ENCODE data around the gene PFKP. TPM values are rescaled to one million over a fixed set of nuclear protein-coding genes. Genes with fewer than 3 reads are reported as not detected.

PFKP gene
- total RNA-seq, 4 donors from 2014 or later = 56.6 to 154 (median 115) TPM

GRCh38 chr10:3180355-3181025, 113.1 kb downstream of the PFKP start:
- 89 to 90% methylated on average over 6 of the region's 6 CpGs for WGBS, 2 donors
- intact Hi-C loops (cut with DNase I) = no loop called here
- H3K36me3 ChIP-seq = no peaks in the 10 kb centered on the region
- TF ChIP-seq, protein P1, sequence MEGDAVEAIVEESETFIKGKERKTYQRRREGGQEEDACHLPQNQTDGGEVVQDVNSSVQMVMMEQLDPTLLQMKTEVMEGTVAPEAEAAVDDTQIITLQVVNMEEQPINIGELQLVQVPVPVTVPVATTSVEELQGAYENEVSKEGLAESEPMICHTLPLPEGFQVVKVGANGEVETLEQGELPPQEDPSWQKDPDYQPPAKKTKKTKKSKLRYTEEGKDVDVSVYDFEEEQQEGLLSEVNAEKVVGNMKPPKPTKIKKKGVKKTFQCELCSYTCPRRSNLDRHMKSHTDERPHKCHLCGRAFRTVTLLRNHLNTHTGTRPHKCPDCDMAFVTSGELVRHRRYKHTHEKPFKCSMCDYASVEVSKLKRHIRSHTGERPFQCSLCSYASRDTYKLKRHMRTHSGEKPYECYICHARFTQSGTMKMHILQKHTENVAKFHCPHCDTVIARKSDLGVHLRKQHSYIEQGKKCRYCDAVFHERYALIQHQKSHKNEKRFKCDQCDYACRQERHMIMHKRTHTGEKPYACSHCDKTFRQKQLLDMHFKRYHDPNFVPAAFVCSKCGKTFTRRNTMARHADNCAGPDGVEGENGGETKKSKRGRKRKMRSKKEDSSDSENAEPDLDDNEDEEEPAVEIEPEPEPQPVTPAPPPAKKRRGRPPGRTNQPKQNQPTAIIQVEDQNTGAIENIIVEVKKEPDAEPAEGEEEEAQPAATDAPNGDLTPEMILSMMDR (IDR thresholded peaks at IDR 0.05) = no peak
- no peak for TF ChIP-seq POLR2A (IDR thresholded peaks at IDR 0.05)
- no peak for DNase-seq
- H3K27me3 ChIP-seq = no peaks in the 10 kb centered on the region
- H3K4me1 ChIP-seq = no peaks in the 10 kb centered on the region
- H3K4me3 ChIP-seq (replicated peaks in 1 of 3) = no peak overlapping the region
- no peaks in the 10 kb centered on the region for H3K9me3 ChIP-seq
- no peak overlapping the region for H3K27ac ChIP-seq

DNA sequence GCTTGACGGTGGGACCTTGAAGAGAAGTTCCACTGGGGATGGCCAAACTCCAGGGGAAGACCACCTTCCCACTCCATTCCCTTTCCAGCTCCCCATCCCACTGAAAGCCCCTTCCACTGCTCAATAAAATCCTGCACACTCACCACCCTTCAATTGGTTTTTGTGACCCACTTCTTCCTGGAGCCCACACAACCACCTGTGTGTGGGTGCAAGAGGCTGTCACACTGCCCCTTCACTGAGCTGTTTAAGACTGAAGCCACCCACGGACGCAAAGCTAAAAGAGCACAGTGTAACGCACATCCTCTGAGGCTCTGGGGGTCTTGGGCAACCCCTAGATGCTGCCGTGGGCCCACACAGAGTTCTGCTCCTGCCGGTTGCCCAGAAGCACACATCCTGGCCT, 118.0 kb downstream of the PFKP start:
- no peak overlapping the region for H3K27ac ChIP-seq
- no peak overlapping the region for H3K4me3 ChIP-seq (replicated peaks in 1 of 3)
- H3K4me1 ChIP-seq = no peaks in the 10 kb centered on the region
- TF ChIP-seq POLR2A (IDR thresholded peaks at IDR 0.05) = no peak
- TF ChIP-seq, protein P1 (IDR thresholded peaks at IDR 0.05) = no peak
- no peak for DNase-seq
- WGBS, 2 donors = 90 to 94% methylated on average over 5 to 6 of the region's 6 CpGs
- no peaks in the 10 kb centered on the region for H3K36me3 ChIP-seq
- no peaks in the 10 kb centered on the region for H3K27me3 ChIP-seq
- H3K9me3 ChIP-seq = no peaks in the 10 kb centered on the region
- intact Hi-C loops (cut with DNase I) = no loop called here

- no peak overlapping the region for H3K27ac ChIP-seq
- no peak for DNase-seq
- intact Hi-C loops (cut with DNase I) = no loop called here
- 88 to 90% methylated on average over 6 of the region's 6 CpGs for WGBS, 2 donors
- no peaks in the 10 kb centered on the region for H3K27me3 ChIP-seq
- H3K4me1 ChIP-seq = no peaks in the 10 kb centered on the region
- H3K36me3 ChIP-seq = no peaks in the 10 kb centered on the region
- no peak overlapping the region for H3K4me3 ChIP-seq (replicated peaks in 1 of 3)
- no peak for TF ChIP-seq POLR2A (IDR thresholded peaks at IDR 0.05)
- TF ChIP-seq, protein P1 (IDR thresholded peaks at IDR 0.05) = no peak
- no peaks in the 10 kb centered on the region for H3K9me3 ChIP-seq
Measured at GRCh38 chr10:3186368-3186767, 119.0 kb downstream of the PFKP start.

Other genes with a start within 250 kb of the PFKP start
- 100 to 1,000 TPM in 2 of 4 donors, 10 to 100 TPM in 2; 68.2 to 107 (median 86.2) TPM for gene PITRM1, start 105.2 kb downstream of the PFKP start, total RNA-seq